Epidermal melanocyte (primary cell): ENCODE data around the gene GOLGA6L2.
"Not testable (repeated sequence)": the region's sequence is repeated elsewhere in the genome, so short reads cannot be mapped to it uniquely, and the experiment has no call there.

Experiments
- DNase-seq: peaks from one replicate; pipeline ENCODE4 v3.0.0; 2011; ENCODE audit warnings: low spot score; ENCODE audit not compliant: insufficient read length

GOLGA6L2 gene

DNA sequence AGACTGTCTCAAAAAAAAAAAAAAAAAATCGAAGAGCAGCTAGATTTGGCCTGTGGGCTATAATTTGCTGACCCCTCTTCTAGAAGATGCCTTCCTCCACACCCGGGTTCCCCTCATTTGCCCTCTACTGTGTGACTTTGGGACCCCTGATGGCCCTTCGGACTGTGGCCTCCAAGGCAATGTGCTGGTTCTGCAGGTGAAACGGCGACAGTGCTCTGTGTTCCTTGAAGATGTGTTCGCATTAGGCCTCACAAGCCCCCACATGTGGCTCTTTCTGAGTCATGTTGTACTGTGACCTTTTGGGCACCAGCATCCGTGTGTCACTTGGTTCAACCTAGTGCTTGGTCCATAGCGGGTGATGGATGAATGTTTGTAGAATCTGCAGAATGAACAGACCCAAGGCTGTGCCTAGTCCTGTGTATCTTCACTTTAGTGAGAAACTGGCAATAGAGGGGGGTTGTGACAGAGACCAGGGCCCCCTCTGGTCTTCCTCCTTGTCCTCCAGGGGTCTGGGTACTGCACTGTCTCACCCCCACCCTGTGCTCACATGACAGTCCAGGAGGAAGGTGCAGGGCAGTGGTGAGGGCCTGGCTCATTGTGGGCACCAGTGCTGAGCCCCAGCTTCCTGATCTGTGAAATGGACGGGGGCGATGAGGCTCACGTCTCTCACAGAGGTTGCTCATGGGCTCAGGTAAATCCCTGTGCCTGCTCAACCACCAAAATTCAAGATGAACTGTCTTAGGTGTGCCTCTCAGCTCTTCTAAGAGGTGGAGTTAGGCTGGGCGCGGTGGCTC lies 22.7 kb downstream of the GOLGA6L2 start:
- DNase-seq = no peak

DNA sequence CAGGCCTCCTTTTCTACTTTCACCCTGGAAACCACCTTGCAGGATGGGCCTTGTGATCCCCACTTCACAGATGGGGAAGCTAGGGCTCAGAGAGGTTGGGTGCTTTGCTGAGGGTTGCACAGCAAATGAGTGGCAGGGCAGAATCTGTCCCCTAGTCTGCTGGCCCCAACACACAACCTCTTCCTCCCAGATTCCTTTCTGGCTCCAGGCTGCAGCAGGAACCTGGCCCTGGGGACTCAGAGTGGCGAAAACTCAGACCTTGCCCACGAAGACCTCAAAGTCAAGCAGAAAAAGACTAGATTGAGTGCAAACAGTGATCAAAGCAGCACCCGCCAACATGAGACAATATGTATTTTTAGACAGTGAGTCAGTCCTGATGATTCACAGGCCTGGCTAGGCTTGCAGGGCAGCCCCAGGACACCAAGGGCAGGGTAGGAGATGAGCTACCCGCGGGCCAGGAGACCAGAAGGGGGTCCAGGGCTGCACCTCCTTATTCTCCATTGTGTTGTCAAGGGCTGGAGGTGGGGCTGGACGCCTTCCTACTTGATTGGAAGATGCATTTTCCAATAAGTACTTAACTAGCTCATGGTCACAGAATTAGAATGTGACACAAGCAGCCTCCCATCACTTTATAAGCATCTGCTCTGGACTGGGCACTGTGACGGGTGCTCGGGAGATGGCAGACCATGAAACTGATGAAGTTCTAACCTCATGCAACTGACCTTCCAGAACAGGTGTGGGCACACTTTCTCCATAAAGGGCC lies 23.9 kb downstream of the GOLGA6L2 start:
- no peak for DNase-seq

DNA sequence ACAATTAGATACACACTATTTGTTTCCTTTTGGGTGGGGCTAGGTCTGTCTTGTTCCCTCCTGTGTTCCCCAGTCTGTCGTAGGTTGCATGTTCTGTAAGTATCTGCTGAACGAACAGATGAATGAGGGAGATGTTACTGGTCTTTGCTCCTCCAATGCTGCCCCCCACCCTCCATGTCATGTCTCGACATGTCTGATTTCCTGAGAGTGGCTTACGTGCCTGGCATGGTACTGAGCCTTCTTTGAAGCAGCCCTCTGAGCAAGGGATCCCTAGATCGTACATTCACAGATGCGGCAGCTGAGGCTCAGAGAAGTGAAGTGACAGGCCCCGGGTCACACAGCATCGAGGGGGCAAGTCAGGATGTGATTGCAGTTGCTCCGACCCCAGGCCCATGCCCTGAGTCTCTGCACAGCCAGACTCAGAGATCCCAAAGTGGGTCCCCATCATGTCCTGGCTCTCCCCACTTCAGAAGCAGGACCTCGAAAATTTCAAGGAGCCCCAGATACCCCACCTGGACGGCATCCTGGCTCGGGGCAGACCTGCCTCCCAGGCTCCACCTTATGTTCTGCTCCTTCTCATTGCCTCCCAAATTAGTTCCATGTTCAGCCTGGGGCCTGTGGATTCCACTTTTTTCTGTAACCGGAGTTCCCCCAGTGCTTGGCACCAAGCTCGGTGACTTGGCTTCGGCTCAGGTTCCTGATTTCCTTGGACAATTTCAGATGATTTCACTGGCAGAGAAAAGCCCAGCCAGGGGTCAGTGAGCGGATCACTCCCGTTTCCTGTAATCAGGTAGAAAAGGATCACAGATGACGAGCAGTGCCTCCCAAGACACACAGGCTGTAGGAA lies 24.7 kb downstream of the GOLGA6L2 start:
- no peak for DNase-seq

DNA sequence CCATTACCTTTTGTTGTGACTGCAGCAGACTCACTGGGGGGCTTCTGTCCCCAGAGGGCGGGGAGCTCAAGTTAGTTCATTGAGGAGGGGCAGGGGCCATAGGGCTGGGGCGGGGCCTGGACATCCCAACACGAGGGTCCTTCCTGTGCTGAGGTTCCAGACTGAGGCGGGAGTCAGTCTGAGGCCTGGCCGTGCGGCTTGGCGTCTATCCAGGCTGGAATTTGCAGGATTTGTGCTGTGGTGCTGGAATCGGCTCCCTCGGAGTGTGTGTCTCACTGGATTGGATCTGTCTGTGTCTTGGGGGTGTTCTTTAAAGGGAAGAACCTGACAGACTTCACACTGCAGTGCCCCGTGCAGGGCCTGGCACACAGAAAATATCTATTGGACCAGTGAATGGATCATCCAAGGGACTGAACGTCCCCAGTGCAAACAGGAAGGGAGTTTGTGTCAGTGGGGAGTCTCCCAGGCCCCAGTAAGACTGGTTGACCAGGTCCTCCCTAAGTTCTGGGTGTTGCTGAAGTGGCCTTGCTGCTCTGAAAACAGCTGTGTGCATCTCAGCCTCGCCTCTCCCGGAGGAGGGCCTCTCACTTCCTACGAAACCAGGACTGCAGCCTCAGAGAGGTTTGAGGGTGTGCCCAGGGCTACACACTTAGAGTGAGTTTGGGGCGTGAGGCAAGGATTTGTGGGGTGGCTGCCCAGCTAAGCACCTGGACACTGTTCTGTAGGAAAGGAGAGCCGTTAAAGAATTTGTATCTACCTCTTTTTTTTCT lies 26.1 kb downstream of the GOLGA6L2 start:
- no peak for DNase-seq

DNA sequence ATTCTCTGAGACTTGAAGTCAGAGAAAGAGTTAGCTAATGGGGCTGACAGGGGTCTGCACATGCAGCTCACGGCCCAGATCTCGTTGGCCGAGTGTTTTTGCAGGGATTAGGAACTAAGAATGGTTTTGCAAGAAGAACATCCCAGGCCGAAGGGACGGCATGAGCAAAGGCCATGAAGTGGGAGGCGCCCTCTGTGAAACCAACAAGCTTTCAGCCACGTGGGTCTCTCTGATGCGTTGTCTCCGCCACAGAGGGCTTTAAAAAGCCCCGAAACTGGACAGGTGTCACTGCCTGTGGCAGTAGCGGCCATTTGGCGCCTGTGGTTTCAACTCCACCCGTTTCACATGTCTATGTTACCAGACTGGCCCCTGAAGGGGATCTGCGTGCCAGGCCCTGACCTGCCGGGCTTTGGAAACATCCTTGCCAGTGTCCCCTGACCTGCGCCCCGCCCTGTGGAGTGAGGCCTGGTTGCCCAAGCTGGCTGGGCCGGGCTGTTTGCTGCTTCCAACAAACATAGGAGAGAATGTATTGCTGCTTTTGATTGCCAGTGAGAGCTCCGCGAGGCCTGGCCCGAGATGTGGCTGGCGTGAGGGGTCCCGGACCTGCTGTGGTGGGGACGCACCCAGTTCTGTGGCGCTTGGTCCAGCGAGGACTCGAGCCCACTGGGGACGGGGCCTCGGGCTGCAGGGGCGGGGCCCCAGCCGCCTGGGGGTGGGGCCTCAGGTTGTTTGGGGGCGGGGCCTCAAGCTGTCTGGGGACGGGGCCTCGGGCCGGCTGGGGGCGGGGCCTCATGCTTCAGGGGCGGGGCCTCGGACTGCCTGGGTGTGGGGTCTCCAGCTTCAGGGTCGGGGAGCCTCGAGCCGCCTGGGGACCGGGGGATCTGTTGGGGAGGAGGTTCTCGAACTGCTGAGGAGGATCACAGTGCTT lies 30.4 kb downstream of the GOLGA6L2 start:
- no peak for DNase-seq

DNA sequence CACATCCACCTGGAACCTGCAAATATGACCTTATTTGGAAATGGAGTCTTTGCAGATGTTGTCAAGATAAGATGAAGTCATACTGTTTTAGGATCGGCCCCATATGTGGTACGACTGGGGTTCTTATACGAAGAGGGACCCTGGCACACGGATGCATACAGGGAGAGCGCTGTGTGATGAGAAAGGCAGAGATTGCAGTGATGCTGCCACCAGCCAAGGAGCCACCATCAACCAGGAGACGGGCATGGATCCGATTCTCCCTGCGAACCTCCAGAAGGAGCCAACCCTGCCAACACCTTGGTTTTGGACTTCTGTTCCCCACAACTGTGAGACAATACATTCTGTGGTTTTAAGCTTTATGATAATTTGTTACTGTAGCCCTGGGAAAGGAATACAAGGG lies 31.2 kb downstream of the GOLGA6L2 start:
- not testable (repeated sequence) for DNase-seq

DNA sequence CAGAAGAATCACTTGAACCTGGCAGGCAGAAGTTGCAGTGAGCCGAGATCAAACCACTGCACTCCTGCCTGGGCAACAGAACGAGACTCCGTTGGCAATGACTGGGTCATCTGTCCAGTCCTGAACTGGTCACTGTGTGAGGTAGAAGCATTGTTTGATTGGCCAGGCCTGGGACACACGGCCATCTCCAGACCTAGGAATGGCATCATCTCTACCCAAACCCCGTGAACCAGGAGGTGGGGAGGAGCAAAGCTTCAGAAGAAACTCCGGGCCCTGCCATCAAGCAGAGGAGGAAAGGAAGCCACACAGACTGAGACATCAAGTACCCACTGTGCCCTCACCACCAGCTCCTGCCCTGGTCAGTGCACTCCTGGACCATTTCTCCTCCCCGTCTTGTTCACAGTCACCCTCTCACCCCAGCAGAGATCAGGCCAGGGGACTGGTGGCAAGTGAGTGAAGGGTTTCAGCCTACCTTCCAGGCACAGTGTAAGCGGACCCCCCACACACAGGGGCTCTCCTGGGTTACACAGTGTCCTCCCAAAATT lies 31.6 kb downstream of the GOLGA6L2 start:
- DNase-seq = no peak

DNA sequence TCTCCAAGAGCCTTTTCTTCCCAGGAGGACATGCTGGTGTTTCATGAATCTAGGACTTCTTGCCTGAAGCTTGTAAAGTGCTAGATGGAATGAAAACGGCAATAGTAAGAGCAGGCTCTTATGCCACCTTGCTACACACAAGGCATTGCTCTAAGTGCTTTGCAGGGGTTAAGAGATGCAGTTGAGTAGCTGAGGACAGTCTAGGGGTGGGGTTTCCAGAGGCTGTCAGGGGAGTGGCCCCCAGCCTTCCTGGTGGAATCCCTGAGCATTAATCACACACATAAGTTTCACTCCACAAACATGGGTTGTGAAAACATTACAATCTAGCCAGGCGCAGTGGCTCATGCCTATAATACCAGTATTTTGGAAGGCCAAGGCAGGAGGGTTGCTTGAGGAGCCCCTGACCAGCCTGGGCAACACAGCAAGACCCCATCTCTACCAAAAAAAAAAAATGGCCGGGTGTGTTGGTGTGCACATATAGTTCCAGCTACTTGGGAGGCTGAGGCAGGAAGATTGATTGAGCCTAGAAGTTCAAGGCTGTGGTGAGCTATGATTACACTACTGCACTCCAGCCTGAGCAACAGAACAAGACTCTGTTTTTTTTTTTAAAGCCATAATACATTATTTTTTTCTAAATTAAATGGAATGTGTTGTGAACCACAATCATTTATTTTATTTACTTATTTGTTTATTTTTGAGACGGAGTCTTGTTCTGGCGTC lies 34.0 kb downstream of the GOLGA6L2 start:
- DNase-seq = not testable (repeated sequence)

DNA sequence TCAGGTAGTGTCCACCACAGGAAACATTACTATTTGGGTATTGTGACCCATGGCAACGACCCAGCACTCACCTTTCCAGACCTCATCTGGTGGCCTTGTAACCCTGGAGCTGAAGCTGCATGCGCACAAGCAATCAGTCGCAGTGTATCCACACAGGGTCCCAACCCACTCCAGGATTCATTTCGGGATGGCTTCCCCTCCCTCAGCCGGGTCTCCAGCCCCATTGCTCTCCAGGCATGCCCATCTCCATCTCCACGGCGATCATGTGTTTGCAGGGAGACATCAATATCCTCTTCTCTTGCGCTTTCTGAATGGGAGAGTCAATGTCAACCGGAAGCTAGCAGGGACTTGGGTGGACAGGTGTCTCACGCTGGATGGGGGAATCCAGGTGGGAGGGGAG lies 35.2 kb downstream of the GOLGA6L2 start:
- no peak for DNase-seq

DNA sequence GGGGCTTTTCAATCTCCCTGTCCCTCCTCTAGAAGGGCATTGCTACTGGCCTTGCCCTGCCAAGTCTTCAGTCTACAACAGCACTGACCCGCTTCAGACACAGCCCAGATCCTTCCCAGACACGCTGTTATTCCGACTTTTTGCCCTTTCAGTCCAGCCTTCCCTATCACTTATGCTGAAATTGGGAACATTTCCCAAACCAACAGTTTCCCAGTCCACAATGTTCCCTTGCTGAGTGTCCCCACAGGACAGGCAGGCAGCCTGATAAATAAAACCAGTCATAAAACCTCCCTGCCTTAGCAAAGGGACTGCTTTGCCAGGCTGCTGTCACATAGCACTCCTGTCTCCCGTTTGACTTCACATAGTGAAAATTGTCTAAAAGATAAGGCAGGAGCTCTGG lies 43.5 kb downstream of the GOLGA6L2 start:
- no peak for DNase-seq

DNA sequence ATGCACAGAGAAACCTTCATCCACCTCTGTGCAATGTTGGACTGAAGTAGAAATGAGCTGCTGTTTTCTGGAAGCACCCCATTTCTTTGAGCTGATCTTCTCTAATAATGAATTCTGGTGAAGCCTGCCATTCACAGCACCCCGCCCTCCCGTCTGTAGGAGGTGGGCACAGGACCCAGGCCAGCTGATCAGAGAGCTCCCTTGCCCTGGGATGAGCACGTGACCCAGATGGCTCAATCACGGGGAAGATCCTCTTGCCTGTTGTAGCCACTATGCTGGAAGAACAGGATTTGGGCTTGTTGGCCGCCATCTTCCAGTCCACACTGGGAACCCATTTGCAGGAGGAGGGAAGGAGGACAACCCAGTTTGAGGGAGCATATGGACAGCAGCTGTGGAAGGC lies 44.5 kb downstream of the GOLGA6L2 start:
- no peak for DNase-seq

DNA sequence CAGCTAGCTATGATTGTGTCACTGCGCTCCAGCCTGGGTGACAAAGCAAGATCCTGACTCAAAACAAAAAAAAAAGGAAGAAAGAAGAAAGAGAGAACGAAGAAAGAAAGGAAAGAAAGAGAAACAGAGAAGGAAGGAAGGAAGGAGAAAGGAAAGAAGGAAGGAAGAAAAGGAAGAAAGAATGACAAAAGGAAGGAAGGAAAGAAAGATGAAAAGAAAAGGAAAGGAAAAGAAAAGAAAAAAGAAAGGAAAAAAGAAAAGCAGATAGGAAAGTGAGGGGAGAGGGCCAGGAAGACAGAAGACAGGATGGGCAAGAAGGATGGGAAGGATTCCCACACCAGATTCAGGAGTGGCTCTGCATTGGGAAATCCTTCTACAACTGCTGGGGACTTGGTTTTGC lies 44.9 kb downstream of the GOLGA6L2 start:
- no peak for DNase-seq

DNA sequence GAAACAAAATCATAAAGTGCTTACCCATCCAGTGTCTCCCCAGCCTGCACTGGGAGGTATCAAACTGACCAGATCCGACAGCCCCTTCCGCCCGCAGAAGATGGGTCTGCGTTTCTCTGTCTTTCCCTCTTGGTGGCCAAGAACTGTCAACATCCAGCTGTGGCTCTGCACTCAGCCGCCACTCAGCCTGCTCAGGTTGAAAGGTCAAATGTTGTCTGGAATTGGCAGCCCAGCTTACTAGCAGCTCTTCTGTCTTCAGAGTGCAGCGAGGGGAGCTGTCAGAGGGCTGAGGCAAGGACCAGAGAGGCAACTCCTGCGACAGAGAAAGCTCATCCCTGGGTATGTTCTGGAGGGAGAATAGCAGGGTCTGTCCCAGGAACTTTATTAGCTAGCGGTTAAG lies 45.4 kb downstream of the GOLGA6L2 start:
- no peak for DNase-seq

DNA sequence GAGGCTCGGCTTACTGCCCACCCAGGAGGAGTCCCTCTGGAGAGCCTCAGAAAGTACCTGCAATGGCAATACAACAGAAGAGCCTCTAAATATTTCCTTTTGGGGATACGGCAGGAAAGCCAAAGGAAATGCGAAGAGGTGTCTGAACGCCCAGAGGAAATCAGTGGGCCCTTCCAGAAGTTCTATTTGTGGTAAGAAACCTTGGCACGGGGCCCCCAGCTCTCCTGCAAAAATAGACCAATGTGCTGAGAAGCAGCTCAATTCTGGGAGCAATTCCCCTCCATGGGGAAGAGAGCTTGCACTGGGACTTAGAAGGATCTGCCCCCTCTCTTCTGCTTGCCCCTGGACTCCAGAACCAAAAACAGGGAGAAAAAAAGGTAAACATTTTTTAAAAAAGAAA lies 47.8 kb downstream of the GOLGA6L2 start:
- not testable (repeated sequence) for DNase-seq

DNA sequence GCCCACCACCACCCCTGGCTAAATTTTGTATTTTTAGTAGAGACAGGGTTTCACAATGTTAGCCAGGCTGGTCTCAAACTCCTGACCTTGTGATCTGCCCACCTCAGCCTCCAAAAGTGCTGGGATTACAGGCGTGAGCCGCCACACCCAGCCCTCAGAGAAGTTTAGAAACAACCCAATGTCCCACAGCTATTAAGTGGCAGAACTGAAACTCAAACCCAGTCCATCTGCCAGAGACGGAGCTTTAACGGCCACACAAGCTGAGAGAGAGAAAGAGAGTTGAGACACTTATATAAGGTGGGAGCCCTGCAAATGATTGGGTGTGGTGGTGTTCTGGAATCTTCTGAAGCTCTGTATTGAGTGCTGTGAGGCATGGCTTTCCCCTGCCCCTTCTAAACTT lies 48.7 kb downstream of the GOLGA6L2 start:
- DNase-seq = not testable (repeated sequence)

DNA sequence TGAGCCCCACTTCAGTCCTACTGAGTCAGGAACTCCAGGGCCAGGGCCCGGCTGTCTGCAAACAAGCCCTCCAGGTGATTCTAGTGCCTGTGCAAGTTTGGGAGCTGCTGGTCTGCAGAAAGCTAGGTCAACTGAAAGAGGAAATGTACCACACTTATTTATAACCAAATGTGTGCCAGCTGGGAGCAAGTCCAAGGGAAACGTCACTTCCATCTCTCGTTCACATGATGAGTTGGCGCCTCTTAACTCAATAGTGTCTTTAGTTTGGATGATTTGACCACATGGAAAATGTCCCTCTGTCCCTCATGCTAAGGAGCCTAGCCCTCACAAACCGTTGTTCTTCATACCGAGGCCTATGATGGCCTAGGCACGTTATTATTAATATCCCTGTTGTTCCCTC lies 49.3 kb downstream of the GOLGA6L2 start:
- DNase-seq = no peak

DNA sequence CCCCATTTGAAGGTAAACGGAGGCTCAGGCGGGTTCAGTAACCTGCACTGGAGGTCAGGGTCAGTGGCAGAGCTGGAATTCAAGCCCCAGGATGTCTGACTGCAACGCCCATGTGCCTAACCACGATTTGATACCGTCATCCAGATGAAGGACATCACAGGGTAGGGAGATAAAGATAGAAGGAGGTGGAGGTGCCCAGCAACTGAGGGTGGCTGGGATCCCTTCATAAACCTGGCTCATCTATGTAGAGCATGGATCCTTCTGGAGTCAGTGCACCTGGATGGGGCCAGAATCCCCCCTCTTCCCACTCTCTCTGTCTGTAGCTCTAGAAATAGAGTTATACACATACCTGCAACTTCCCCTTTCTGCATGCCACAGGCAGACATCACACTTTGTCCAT lies 51.2 kb downstream of the GOLGA6L2 start:
- no peak for DNase-seq

DNA sequence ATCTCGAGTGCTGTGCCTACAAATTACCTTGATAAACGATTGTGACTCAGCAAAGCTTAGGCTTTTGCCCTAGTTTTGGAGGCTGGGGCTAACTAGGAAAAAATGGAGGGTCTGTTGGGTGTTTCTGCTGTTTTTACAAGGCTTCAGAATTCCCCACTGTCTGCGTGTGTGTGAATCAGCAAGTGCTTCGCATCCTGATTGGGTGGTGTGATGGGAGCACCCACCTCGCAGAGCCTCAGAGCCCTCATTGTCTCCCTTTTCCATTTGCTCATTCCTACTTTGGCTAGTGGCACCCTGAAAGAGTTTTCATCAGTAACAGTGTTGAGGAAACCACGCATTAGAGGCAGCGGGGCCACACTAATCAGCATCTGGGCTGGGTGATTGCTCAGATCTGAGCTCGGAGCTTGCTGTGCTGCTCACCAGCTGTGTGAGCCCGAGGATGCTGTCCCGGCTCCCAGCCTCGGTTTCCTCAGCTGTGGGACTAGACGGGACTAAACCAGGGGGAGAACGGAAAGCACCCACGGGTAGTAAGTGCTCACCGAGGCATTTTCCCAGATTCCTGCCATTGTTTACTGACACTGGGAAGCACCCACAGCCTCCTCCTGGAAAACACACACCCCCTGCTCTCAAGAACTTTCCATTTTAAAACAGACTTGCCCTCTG lies 51.9 kb downstream of the GOLGA6L2 start:
- no peak for DNase-seq
